C4-2B (cell line): ENCODE data around the gene POLE.

Experiments used
- CTCF ChIP-seq: fragments of 450-650 bp; conservative IDR thresholded peaks from 2 replicates; pipeline ENCODE4 v1.5.1; 2017; ENCODE audit warnings: mild to moderate bottlenecking
- ZFX ChIP-seq: fragments of 450-650 bp; IDR thresholded peaks from 2 replicates; pipeline ENCODE4 v1.6.1; 2017

- TF ChIP-seq CTCF (no peak), ZFX (no peak)
Observed at GRCh38 chr12:132646850-132647249, 40.3 kb downstream of the POLE start.
